Stimulated activated CD4-positive, alpha-beta T cell treated with anti-CD3 and anti-CD28 coated beads, Interleukin-15, amount 100 ng/mL, for 1 hour (primary cell): ENCODE measurements around the gene EHMT1.
A peak's percentile ranks its signal among the peaks of the same experiment; 100 is the strongest.
"Not testable (repeated sequence)": the region's sequence is repeated elsewhere in the genome, so short reads cannot be mapped to it uniquely, and the experiment has no call there.

Experiments
- DNase-seq, 2 donors: peaks; one replicate each; pipeline ENCODE4 v3.0.0-alpha.2; 2020; ENCODE audit warnings: low read depth in 1 of 2, low spot score in 1 of 2

The EHMT1 gene

DNA sequence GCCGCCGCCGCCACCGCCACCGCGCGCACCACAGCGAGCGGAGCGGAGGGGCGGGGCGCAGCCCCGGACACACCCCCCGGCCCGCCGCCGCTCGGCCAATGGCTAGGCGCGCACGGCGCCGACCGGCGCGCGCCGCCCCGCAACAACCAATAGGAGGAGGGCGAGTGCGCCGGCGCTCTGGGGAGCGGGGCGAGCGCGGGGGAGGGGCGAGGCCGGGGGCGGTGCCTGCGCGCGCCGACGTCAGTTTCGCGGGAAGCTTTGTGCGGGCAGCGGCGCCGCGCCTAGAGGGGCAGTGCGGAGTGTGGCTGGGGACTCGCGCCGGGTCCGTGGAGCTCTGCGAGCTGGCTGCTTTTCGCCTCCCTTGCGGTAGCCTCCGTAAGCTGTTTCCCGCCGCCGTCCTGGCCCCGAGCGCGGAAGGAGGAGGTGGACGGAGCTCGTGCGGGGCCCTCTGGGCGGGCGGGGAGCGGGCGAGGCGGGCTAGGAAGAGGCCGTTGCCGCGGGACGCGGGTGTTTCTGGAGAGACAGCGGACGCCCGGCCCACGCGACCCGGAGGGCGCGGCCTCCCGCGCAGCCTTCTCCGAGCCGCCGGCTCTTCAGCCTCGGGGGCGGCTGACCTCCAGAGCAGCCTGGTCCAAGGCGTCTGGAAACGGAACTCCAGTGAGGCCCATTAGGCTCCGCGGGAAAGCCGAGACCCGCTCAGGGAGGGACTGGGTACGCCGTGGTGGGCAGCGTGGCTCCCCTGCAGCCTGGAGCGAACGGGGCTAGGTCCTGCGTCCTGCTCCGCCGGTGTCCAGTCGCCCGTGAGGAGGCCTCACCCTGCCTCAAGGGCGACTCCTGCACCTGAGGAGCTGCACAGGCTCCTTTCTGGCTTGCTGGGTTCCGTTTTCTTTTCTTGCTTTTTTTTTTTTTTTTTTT lies 28.1 kb upstream of the EHMT1 start, which contains the start of gene ZMYND19:
Gene ZMYND19 (minus strand): TSS at position 44 of the 915 bp plus-strand sequence. CDS start 249 bp downstream, outside the sequence.
- DNase-seq = peak; percentile 89 to 90

DNA sequence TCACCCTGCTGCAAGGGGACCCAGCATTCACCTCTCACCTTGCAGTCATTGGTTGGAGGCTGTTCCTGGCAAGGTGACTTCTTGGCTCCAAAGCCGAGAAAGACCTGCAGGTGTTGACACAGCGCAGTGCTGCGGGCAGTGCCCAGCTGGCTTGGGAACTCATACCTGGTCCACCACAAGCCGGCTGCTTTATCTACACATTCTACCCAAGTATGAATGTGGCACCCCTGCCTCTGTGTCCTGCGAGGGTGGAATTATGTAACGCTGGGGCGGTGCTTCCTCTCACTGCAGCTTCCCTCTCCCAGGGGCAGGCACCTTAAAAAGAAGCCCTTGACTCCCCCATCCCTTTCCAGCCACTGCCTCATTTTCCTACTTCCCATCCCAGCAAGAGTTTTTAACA lies 26.0 kb upstream of the EHMT1 start:
- no peak for DNase-seq

DNA sequence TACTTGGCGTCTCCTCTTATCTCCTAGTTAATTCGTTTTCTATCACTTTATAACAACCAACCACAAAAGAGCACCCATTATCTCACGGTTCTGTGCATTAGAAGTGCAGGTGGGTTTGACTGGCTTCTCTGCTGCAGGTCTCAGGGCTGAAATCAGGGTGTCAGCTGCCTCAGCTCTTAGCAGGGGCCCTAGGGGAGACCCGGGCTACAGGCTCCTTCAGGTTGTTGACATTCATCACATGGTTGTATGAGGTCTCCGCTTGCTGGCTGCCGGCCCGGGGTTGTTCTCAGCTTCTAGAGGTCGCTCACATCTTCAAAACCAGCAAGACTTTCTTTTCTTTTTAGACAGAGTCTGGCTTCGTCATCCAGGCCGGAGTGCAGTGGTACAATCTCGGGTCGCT lies 25.6 kb upstream of the EHMT1 start:
- DNase-seq = no peak

DNA sequence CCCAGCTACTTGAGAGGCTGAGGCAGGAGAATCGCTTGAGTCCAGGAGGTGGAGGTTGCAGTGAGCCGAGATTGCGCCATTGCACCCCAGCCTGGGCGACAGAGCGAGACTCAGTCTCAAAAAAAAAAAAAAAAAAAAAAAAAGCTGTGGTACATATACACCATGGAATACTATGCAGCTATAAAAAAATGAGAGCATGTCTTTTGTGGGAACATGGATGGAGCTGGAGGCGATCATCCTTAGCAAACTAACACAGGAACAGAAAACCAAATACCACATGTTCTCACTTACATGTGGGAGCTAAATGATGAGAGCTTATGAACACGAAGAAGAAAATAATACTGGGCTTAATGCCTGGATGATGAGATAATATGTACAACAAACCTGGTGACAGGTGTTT lies 22.2 kb upstream of the EHMT1 start:
- DNase-seq = not testable (repeated sequence)

DNA sequence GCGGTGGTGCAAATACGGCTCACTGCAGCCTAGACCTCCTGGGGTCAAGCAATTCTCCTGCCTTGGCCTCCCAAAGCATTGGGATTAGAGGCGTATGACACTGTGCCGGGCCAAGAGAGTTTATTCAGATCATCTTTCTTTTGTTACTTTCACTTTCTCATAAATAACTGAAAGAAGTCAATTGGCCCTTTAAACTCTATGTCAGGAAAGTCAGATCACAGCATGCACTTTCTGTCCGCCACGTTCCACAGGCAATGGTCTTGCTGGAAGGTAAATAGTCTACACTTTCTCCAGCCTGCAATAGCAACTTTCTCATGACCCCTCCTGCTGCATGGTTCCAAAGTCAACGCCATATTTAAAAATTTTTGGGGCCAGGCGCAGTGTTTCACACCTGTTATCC lies 19.9 kb upstream of the EHMT1 start:
- no peak for DNase-seq

DNA sequence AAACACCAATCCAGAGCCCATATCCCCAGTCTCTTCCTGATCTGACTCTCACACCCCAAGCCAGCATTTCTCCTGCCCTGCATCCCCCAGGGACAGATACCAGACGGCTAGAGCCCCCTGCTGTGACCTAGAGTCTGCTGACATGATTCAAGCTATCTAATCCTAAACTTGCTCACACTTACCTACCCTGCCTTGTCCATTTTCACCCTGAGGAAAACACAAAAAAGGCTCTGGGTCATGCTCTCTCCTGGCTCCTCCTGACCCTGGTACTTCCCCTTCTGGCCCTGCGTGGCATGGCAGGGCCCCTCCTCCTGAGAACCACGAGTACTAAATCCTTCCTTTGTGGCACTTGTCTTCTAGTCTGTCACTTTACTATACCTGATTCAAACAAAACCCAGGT lies 16.1 kb upstream of the EHMT1 start:
- no peak for DNase-seq

DNA sequence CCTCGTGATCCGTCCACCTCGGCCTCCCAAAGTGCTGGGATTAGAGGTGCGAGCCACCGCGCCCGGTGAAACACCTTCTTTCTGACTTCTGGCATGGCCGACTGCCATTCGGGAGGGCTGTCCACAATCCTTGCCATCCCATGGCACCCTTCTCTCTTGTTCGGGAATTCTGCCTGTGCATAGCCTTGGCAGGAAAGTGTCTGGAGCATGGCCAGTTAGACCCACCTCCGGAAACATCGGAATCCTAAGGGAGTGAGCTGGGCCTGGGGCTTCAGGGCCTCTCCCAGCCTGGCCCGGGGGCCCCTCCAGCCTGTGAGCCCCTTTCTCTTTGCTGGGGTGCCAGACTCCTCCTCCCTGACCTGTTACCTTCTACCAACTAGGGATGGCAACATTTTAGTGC lies 14.9 kb upstream of the EHMT1 start:
- no peak for DNase-seq

DNA sequence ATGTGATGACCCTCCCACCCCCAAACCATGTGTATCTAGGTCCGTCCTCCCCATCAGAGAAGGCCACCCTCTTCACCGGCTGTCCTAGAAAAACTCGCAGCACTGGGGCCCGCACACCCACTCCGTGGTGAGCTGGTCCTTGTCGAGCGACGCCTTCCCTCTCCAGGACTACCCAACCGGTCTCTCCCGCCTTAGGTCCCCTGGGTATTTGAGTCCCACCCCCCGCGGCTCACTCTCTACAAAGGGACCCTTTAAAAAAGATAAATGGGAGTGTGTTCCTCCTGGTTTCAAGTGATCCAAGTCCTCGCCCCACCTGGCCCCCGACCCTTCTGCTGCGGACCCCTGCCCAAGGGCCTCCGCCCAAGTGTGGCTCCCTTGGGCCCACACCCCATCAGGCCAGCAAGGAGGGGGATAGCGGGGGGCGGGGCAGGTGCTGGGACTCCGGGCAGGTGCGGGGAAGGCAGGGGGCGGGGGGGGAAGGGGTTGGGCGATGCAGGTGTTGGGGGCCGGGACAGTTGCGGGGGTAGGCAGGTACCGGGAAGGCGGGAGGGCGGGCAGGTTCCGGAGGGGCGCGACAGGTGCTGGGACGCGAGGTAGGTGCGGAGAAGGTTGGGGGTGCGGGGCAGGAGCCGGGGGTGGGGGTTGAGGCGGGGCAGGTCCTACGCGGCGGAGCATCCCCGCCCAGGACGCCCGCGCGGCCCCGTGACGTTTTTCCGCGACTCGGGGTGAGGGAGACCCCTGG lies 14.3 kb upstream of the EHMT1 start:
- DNase-seq = no peak

DNA sequence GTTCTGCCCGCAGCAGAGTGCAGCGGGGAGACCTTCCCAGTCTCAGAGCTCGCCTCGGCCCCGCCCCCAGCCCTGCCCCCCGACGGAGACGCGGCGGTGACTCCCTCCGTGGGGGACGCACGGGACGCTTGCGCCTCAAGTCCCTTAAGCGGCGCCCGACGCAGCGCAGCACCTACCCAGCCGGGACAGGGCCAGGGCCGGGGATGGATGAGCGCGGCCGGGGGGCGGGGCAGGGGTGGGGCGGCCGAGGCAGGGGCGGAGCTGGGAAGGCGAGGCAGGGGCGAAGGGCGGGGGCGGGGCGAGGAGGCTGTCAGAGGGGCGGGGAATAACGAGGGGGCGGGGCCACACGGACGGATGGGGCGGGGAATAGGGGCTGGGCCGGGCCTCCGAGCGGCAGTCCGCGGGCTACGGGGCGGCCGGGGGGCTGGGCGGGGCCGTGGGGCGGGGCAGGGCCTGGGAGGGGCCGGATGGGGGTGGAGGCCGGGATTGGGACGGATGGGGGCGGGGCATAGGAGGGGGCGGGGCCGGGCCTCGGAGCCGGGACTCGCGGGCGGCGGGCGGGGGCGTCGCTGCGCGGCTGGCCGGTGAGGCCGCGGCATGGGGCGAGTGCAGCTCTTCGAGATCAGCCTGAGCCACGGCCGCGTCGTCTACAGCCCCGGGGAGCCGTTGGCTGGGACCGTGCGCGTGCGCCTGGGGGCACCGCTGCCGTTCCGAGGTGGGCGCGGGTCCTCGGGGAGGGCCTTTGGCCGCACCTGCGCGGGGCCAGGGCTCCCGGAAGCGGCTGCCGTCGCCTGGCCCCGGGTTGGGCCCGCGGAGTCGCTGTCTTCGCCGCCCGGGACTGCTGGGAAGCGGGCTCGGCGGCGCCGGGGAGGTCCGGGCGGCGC lies 13.4 kb upstream of the EHMT1 start, which contains the start of gene ARRDC1:
Gene ARRDC1 (plus strand): TSS at position 566 of the 884 bp plus-strand sequence. CDS start 32 bp downstream, at position 598.
- peak; percentile 86 to 88 for DNase-seq

DNA sequence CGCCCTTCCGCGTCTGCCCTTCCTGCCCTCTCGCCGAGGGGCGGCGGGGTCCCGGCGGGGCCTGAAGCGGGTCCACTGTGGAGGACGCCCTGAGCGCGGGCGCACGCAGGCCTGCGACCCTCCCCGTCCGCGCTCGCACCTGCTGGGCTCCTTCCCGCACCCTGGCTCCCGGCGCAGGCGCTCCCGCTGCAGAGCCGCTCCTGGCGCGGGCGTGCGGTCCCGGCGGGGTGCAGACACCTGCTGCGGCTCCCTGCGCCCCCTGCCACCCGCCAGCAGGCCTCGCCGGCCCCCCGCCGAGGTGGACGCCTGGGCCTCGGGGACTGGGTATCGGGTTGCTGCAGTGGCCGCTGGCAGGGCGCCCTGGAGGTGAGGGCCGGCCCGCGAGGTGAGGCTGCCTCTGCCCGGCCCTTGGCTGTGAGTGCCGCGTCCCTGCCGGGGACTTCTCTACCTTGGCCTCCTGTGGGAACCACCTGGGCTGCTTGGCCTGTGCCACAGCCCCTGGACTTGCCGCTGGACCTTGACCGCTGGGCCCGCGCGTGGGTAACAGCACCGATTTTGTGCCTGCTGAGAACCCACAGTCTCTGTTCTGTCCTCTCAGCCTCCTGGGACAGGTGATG lies 12.7 kb upstream of the EHMT1 start:
- no peak for DNase-seq

DNA sequence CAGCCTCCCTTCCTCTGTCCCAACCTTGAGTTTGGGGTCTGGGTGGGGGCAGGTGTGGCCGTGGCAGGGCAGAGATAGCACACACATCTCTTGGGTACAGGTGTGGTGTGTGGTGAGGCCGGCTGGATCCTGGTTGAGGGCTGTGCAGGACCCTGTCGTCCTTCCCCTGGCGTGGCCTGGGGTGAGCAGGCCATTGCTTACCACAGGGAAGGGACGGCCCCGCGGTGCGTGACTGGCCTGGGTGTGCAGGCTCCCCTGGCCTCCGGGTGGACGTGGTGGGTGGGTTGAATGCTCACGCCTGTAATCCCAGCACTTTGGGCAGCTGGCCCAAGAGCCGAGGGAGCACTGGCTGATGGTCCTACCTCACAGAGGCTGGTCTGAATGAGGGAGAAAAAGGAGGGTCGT lies 12.1 kb upstream of the EHMT1 start:
- no peak for DNase-seq

DNA sequence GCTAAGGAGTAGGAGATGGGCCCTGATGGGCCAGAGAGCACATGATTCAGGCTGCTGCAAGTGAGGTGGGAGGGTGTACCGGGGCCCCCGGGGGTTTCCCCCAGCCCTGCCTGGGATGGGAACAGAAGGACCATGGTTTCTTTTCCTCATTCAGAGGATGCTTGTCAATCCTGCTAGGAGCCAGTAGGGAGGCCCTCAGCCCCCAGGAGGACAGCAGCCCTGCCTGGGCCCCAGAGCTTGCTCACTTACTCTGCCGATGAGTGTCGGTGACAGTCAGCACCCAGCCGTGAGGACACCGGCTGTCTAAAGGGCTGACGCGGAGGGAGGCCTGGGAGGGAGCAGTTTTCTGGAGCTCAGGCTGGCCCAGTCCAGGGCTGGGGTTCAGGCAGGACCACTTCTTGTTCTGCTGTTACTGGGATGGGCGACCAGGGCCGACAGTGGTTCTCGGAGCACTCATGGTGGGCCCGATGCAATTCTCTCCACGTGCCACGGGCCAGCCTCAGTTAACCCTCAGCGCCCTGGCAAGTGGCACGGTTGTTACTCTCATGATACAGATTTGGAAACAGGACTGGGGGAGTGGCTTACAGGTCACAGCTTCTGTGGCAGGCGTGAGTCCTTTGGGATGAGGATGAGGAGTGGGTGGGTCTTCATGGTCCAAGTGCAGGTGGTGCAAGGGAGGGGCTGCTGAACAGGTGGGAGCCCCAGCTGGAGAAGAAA lies 11.5 kb upstream of the EHMT1 start:
- no peak for DNase-seq

DNA sequence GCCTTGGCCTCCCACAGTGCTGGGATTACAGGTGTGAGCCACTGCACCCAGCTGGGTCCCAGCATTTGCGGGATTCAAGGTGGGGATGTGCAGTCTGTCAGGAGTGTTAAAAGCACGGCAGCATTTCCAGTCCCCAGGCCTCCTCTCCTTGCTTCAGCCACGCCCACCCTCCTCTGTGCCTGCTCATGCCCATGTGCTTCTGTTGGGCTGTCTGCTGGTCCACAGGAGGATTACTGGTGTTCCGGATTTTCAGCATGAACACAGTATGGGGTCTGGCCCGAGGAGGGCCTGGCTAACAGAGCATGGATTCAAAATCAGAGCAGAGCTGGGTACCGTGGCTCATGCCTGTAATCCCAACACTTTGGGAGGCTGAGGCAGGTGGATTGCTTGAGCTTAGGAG lies 7.9 kb upstream of the EHMT1 start:
- DNase-seq = no peak

DNA sequence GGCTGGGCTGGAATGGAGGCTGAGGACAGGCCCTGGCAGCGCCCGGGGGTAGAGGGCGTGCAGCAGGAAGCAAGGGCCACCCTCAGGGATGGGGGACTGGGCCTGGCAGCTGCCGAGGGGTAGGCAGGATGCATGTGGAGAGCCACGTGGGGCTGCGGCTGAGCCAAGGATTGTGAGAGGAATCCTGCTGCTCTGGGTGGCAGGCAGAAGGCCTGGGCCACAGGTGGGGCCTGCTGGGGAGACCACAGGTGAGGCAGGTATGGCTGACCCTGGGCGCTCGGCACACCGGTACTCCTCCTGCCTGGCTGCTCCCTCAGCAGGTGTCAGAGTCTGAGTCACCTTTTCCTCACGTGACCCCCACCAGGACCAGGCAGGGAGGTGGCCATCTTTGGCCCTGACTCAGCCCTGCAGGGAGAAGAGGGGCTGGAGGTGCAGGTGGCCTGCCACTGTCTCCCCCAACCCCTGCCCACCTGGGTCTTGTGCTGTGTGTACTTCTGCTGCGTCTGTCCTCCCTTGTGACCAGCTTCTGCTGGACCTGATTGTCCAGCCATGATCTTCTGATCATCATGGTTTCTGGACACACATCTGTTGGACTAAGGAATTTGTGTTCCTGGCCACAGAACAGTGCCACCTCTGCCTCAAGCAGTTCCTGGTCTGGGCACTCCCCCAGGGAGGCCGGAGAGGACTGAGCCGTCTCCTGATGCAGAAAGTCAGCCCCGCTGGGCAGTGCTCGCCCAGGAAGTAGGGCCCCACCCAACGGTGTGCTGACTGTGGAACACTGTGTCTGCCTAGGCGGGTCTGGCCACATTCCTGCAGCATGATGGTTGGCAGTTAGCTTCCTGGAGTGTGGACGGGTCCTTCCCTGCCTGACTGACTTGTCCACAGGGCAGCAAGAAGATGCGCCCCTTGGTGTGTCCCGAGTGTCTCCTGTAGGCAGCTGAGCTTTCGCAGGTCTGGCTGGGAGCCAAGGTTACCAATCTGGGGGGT lies 6.9 kb upstream of the EHMT1 start:
- DNase-seq = no peak

DNA sequence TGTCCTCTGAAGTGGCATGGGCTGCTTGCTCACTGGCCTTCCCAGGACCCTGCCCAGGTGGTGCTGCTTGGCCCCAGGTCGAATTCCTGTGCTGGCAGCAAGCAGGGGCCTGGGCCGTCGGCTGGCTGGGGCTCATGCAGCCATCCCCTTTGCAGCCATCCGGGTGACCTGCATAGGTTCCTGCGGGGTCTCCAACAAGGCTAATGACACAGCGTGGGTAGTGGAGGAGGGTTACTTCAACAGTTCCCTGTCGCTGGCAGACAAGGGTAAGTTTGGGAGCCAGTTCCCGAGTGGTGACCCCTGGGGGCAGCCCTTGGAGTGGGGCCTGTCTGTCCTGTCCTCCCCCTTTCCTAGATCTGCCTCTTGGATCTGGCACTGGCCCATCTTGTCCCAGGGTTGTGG lies 6.1 kb upstream of the EHMT1 start:
- DNase-seq = no peak

DNA sequence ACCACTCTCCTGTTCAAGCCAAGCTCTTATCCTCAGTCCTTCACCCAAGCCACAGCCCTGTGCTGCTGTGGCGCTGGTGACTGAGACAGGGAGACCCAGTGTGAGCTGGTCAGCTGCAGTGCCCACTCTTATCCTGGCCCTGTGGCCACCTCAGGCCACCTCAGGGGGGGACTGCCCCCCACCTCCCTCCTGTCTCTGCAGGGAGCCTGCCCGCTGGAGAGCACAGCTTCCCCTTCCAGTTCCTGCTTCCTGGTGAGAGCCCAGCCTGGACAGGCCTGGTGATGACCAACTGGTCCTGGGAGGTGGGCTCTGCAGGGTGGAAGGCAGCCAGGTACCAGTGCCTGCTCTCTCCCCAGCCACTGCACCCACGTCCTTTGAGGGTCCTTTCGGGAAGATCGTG lies 5.5 kb upstream of the EHMT1 start:
- DNase-seq = no peak

DNA sequence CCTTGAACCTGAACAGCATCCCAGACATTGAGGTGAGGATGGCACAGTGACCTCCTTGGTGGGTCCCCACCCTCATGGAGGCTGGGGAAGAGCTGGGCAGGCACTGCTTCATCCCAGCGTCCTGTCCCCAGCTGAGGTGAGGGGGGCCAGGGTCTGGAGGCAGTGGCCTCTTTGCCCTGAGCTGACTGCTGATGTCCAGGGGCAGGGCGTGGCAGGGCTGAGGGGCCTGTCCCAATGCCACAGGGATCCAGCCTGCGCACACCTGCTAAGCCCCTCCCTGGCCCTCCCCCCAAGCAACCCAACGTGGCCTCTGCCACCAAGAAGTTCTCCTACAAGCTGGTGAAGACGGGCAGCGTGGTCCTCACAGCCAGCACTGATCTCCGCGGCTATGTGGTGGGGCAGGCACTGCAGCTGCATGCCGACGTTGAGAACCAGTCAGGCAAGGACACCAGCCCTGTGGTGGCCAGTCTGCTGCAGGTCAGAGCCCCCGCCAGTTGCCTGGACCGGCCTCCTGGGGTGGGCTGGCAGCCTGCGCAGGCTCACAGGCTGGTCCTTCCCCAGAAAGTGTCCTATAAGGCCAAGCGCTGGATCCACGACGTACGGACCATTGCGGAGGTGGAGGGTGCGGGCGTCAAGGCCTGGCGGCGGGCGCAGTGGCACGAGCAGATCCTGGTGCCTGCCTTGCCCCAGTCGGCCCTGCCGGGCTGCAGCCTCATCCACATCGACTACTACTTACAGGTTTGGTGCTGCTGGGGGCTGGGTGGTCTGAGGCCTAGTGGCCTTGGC lies 4.9 kb upstream of the EHMT1 start:
- DNase-seq = no peak
